MM.1S (cell line): Measurements from ENCODE around the gene ROCK2.

Source experiments
- DNase-seq: peaks from one replicate; pipeline ENCODE4 v3.0.0-alpha.2; 2015
- H2AFZ ChIP-seq: fragments of 300-600 bp; sonication (generic); 2 replicates; pipeline ENCODE4 v1.6.0; 2016; ENCODE audit warnings: antibody characterized with exemption, low read length
- H3F3A ChIP-seq: fragments of 300-600 bp; sonication (generic); 2 replicates; pipeline ENCODE4 v1.6.1; 2016; ENCODE audit warnings: mild to moderate bottlenecking, antibody characterized with exemption, low read length, moderate library complexity, mixed read lengths; ENCODE audit not compliant: insufficient read depth
- H3K27ac ChIP-seq: fragments of 300-600 bp; sonication (generic); 2 replicates; pipeline ENCODE4 v1.5.1; 2016; ENCODE audit warnings: mild to moderate bottlenecking, low read length
- H3K27me3 ChIP-seq: fragments of 300-600 bp; sonication (generic); replicated peaks from 2 replicates; pipeline ENCODE4 v1.6.0; 2016; ENCODE audit warnings: low read length; ENCODE audit not compliant: insufficient read depth
- H3K36me3 ChIP-seq: fragments of 300-600 bp; sonication (generic); replicated peaks from 2 replicates; pipeline ENCODE4 v1.6.1; 2016; ENCODE audit warnings: mild to moderate bottlenecking, low read length, mixed read lengths; ENCODE audit not compliant: insufficient read depth
- H3K4me1 ChIP-seq: fragments of 300-600 bp; sonication (generic); 2 replicates; pipeline ENCODE4 v1.6.1; 2016; ENCODE audit warnings: low read length, mixed read lengths
- H3K4me2 ChIP-seq: fragments of 300-600 bp; sonication (generic); 2 replicates; pipeline ENCODE4 v1.6.0; 2016; ENCODE audit warnings: low read depth, low read length
- H3K4me3 ChIP-seq: fragments of 300-600 bp; sonication (generic); 2 replicates; pipeline ENCODE4 v1.5.1; 2016; ENCODE audit warnings: low read length, mixed read lengths
- H3K79me2 ChIP-seq: fragments of 300-600 bp; sonication (generic); 2 replicates; pipeline ENCODE4 v1.6.1; 2016; ENCODE audit warnings: mixed run types, low read length, mixed read lengths
- H3K9ac ChIP-seq: fragments of 300-600 bp; sonication (generic); 2 replicates; pipeline ENCODE4 v1.6.1; 2016; ENCODE audit warnings: low read length, mixed read lengths
- H3K9me2 ChIP-seq: fragments of 300-600 bp; sonication (generic); replicated peaks from 2 replicates; pipeline ENCODE4 v1.6.1; 2016; ENCODE audit warnings: mild to moderate bottlenecking, low read length, mixed read lengths; ENCODE audit not compliant: insufficient read depth
- H3K9me3 ChIP-seq: fragments of 300-600 bp; sonication (generic); replicated peaks from 2 replicates; pipeline ENCODE4 v1.6.1; 2016; ENCODE audit warnings: mild to moderate bottlenecking, low read length, mixed read lengths; ENCODE audit not compliant: insufficient read depth
- H4K20me1 ChIP-seq: fragments of 300-600 bp; sonication (generic); 2 replicates; pipeline ENCODE4 v1.6.1; 2016; ENCODE audit warnings: mild to moderate bottlenecking, low read length, moderate library complexity, mixed read lengths; ENCODE audit not compliant: insufficient read depth
- CTCF ChIP-seq: fragments of 300-600 bp; sonication (generic); IDR thresholded peaks from 2 replicates; pipeline ENCODE4 v1.5.1; 2016; ENCODE audit warnings: antibody characterized with exemption, low read length, mixed read lengths
- EZH2 ChIP-seq: fragments of 300-600 bp; sonication (generic); optimal IDR thresholded peaks from 2 replicates; pipeline ENCODE3; 2017; ENCODE audit warnings: low read depth, mild to moderate bottlenecking, antibody characterized with exemption, low read length, mixed read lengths
- EZH2phosphoT487 ChIP-seq: fragments of 300-600 bp; sonication (generic); IDR thresholded peaks from 2 replicates; pipeline ENCODE4 v1.6.1; 2018; ENCODE audit warnings: antibody characterized with exemption, low read length

The ROCK2 gene

GRCh38 chr2:11228692-11229091 lies 115.7 kb downstream of the ROCK2 start:
- Histone ChIP-seq H3K9me3 (no peaks in the 10 kb centered on the region), H3K27ac (no peak overlapping the region), H3K79me2 (no peaks in the 10 kb centered on the region), H4K20me1 (no peaks in the 10 kb centered on the region), H3K9ac (no peak overlapping the region), H3K4me3 (no peak overlapping the region), H3K9me2 (no peaks in the 10 kb centered on the region), H3F3A (no peaks in the 10 kb centered on the region), H3K4me2 (no peak overlapping the region), H3K36me3 (no peaks in the 10 kb centered on the region), H2AFZ (no peak overlapping the region), H3K4me1 (0 out of 2 replicates have a peak, but pooled peaks cover 5% of the 10 kb centered on the region), H3K27me3 (no peaks in the 10 kb centered on the region)
- no peak for DNase-seq
- no peak for TF ChIP-seq EZH2phosphoT487
- no peak for TF ChIP-seq EZH2
- TF ChIP-seq CTCF = no peak

DNA sequence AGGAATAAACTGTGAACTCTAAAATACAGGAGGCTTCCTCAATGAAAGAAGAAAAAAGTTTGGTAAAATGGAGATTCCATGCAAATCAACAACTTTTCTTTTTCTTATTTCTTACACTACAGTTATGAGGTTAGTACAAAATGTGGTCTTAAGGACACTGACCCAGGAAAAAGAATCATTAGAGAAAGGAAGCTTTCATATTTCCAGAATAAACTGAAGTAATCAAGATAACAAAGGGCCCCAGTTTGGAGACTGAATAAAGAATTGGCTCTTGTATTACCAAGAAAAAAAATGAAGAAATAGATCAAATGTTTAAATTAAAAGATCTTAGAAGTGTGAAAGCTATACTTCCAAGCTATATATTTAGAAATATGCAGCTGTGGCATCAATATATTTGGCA lies 116.8 kb downstream of the ROCK2 start:
- H3F3A ChIP-seq = no peaks in the 10 kb centered on the region
- no peaks in the 10 kb centered on the region for H4K20me1 ChIP-seq
- H3K4me1 ChIP-seq = no peaks in the 10 kb centered on the region
- TF ChIP-seq CTCF (no peak), EZH2 (no peak), EZH2phosphoT487 (no peak)
- H3K79me2 ChIP-seq = no peaks in the 10 kb centered on the region
- DNase-seq = no peak
- no peaks in the 10 kb centered on the region for H3K36me3 ChIP-seq
- H3K4me3 ChIP-seq = no peak overlapping the region
- H3K27me3 ChIP-seq = no peaks in the 10 kb centered on the region
- H3K9me2 ChIP-seq = no peaks in the 10 kb centered on the region
- no peak overlapping the region for H2AFZ ChIP-seq
- H3K9me3 ChIP-seq = no peaks in the 10 kb centered on the region
- no peak overlapping the region for H3K4me2 ChIP-seq
- H3K9ac ChIP-seq = no peak overlapping the region
- no peak overlapping the region for H3K27ac ChIP-seq

- no peaks in the 10 kb centered on the region for H3F3A ChIP-seq
- H3K36me3 ChIP-seq = no peaks in the 10 kb centered on the region
- no peak overlapping the region for H3K27ac ChIP-seq
- no peaks in the 10 kb centered on the region for H3K79me2 ChIP-seq
- H3K27me3 ChIP-seq = no peaks in the 10 kb centered on the region
- no peaks in the 10 kb centered on the region for H4K20me1 ChIP-seq
- no peak for DNase-seq
- H2AFZ ChIP-seq = no peak overlapping the region
- H3K9ac ChIP-seq = no peak overlapping the region
- no peaks in the 10 kb centered on the region for H3K9me2 ChIP-seq
- H3K4me2 ChIP-seq = no peak overlapping the region
- TF ChIP-seq EZH2 (no peak), EZH2phosphoT487 (no peak), CTCF (no peak)
- H3K4me3 ChIP-seq = no peak overlapping the region
- no peaks in the 10 kb centered on the region for H3K4me1 ChIP-seq
- no peaks in the 10 kb centered on the region for H3K9me3 ChIP-seq
These were observed 119.5 kb downstream of the ROCK2 start for GRCh38 chr2:11224887-11225286.
